Ascending aorta (tissue), 2 donors: ENCODE results near the gene SENP1. TPM values are rescaled to one million over a fixed set of nuclear protein-coding genes. Genes with fewer than 3 reads are reported as not detected.
"Not testable (repeated sequence)": the region's sequence is repeated elsewhere in the genome, so short reads cannot be mapped to it uniquely, and the experiment has no call there.

Source experiments
- DNase-seq, 2 donors: peaks; one replicate each; pipeline ENCODE4 v3.0.0-alpha.2; 2019; ENCODE audit warnings: low spot score in 2 of 2
- H3K27ac ChIP-seq, 2 donors: fragments of 200-600 bp; sonication (generic); one replicate each; pipeline ENCODE4 v1.5.1; 2016 to 2017; ENCODE audit warnings: mild to moderate bottlenecking in 1 of 2
- H3K27me3 ChIP-seq: fragments of 200-600 bp; sonication (generic); one replicate; pipeline ENCODE4 v1.5.1; 2017
- H3K36me3 ChIP-seq, 2 donors: fragments of 200-600 bp; sonication (generic); one replicate each; pipeline ENCODE4 v1.5.1; 2016
- H3K4me1 ChIP-seq, 2 donors: fragments of 200-600 bp; sonication (generic); one replicate each; pipeline ENCODE4 v1.5.1; 2016 to 2017; ENCODE audit warnings: mild to moderate bottlenecking in 1 of 2
- H3K4me3 ChIP-seq, 2 donors: fragments of 200-600 bp; sonication (generic); one replicate each; pipeline ENCODE4 v1.5.1; 2016 to 2017; ENCODE audit warnings: mild to moderate bottlenecking in 1 of 2
- H3K9me3 ChIP-seq, 2 donors: fragments of 200-600 bp; sonication (generic); one replicate each; pipeline ENCODE4 v1.5.1; 2016
- intact Hi-C: fragments of 100-400 bp; cut with DNase I; formaldehyde crosslinking; loops from one replicate; pipeline ENCODE4 v1.15.1; 2023
- total RNA-seq: library from RNA; depleted of rRNA; stranded (reverse); fragments of >200 nt; gene quantifications from one replicate; pipeline ENCODE4 v1.1.0, GENCODE V29; 2016
- TF ChIP-seq, protein P1 (sequence below), 3 experiments: fragments of 200-600 bp in 2 of 3; fragments of 450-650 bp in 1 of 3; sonication (generic) in 2 of 3; IDR thresholded peaks; one replicate each; pipeline ENCODE4 v1.5.1; 2016 to 2019; ENCODE audit warnings: antibody characterized with exemption in 3 of 3, mild to moderate bottlenecking in 1 of 3, moderate library complexity in 1 of 3

The SENP1 gene
- total RNA-seq, 1 donor from 2014 or later: 11.3 TPM

GRCh38 chr12:48121522-48121921 lies 15.6 kb upstream of the SENP1 start:
- Histone ChIP-seq H3K36me3 (peaks cover 4 to 27% of the 10 kb centered on the region in 2 donors), H3K27me3 (no peaks in the 10 kb centered on the region), H3K4me3 (no peak overlapping the region), H3K4me1 (peaks cover 2 to 5% of the 10 kb centered on the region in 2 donors), H3K27ac (no peak overlapping the region), H3K9me3 (no peaks in the 10 kb centered on the region)
- intact Hi-C loops: no loop called here
- TF ChIP-seq, protein P1, sequence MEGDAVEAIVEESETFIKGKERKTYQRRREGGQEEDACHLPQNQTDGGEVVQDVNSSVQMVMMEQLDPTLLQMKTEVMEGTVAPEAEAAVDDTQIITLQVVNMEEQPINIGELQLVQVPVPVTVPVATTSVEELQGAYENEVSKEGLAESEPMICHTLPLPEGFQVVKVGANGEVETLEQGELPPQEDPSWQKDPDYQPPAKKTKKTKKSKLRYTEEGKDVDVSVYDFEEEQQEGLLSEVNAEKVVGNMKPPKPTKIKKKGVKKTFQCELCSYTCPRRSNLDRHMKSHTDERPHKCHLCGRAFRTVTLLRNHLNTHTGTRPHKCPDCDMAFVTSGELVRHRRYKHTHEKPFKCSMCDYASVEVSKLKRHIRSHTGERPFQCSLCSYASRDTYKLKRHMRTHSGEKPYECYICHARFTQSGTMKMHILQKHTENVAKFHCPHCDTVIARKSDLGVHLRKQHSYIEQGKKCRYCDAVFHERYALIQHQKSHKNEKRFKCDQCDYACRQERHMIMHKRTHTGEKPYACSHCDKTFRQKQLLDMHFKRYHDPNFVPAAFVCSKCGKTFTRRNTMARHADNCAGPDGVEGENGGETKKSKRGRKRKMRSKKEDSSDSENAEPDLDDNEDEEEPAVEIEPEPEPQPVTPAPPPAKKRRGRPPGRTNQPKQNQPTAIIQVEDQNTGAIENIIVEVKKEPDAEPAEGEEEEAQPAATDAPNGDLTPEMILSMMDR (IDR thresholded peaks at IDR 0.05): no peak
- DNase-seq: no peak

DNA sequence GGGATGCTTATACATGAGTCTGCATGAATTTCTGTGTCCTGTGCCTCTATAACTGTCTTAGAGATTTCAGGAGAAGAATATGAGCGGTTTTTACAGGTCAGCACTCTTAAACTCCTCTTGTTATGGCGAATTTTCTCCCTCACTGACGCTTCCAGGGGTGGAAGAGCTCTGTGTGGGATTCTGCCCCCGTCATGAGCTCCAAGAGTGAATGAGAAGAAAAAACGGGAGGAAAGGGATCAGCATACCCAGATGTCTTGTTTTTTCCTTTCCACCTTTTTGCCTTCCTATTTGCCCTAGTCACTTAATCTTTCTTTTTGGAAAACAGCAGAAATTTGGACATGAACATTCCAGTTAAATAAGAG lies 13.9 kb upstream of the SENP1 start:
- TF ChIP-seq, protein P1 (IDR thresholded peaks at IDR 0.05): no peak
- intact Hi-C loops: loop anchor here (1.0 kb wide), 1 partner anchor 14 kb away; the partner anchor contains the start of gene SENP1

GRCh38 chr12:48119078-48119833 lies 13.4 kb upstream of the SENP1 start, which contains the start of gene PFKM:
PFKM (plus strand) TSS chr12:48119364; CDS start chr12:48122775, 3,411 bp downstream.
- DNase-seq: peak; percentile 39 to 93
- TF ChIP-seq, protein P1 (IDR thresholded peaks at IDR 0.05): no peak
- H3K27ac ChIP-seq: peak within 1 kb of the TSS; percentile 9 to 63

More for the DNA sequence above, 13.9 kb upstream of the SENP1 start:
- no peak for DNase-seq
- no peaks in the 10 kb centered on the region for H3K9me3 ChIP-seq
- H3K27ac ChIP-seq: peak overlapping the region; percentile 9 to 63
- peaks cover 2 to 5% of the 10 kb centered on the region in 2 donors for H3K4me1 ChIP-seq
- H3K27me3 ChIP-seq: no peaks in the 10 kb centered on the region
- peaks cover 4 to 17% of the 10 kb centered on the region in 2 donors for H3K36me3 ChIP-seq
- peak overlapping the region; percentile 63 to 79 for H3K4me3 ChIP-seq

GRCh38 chr12:48118284-48118871 lies 12.5 kb upstream of the SENP1 start:
- TF ChIP-seq, protein P1 (IDR thresholded peaks at IDR 0.05): no peak
- H3K36me3 ChIP-seq: peaks cover 0 to 9% of the 10 kb centered on the region in 2 donors
- H3K4me3 ChIP-seq: peak overlapping the region in 1 of 2 donors; percentile 79
- H3K9me3 ChIP-seq: no peaks in the 10 kb centered on the region
- H3K27me3 ChIP-seq: no peaks in the 10 kb centered on the region
- intact Hi-C loops: no loop called here
- H3K27ac ChIP-seq: peak overlapping the region; percentile 9 to 20
- DNase-seq: no peak
- peaks cover 2 to 5% of the 10 kb centered on the region in 2 donors for H3K4me1 ChIP-seq

More at GRCh38 chr12:48119078-48119833, 13.4 kb upstream of the SENP1 start, which contains the start of gene PFKM:
- Histone ChIP-seq H3K27me3 (no peaks in the 10 kb centered on the region), H3K4me3 (peak within 1 kb of the TSS; percentile 63 to 79), H3K36me3 (peaks cover 4 to 13% of the 10 kb centered on the region in 2 donors), H3K4me1 (peaks cover 2 to 5% of the 10 kb centered on the region in 2 donors), H3K9me3 (no peaks in the 10 kb centered on the region)
- intact Hi-C loops: loop anchor here (1.0 kb wide), 1 partner anchor 13 kb away; the partner anchor contains the start of gene SENP1

- intact Hi-C loops: no loop called here
- no peaks in the 10 kb centered on the region for H3K36me3 ChIP-seq
- H3K4me1 ChIP-seq: peaks cover under 1 to 5% of the 10 kb centered on the region in 2 donors
- no peak overlapping the region for H3K4me3 ChIP-seq
- H3K27me3 ChIP-seq: no peaks in the 10 kb centered on the region
- no peaks in the 10 kb centered on the region for H3K9me3 ChIP-seq
- no peak for DNase-seq
- H3K27ac ChIP-seq: no peak overlapping the region
- TF ChIP-seq, protein P1 (IDR thresholded peaks at IDR 0.05): no peak
Observed at GRCh38 chr12:48115957-48116356, 10.1 kb upstream of the SENP1 start.

DNA sequence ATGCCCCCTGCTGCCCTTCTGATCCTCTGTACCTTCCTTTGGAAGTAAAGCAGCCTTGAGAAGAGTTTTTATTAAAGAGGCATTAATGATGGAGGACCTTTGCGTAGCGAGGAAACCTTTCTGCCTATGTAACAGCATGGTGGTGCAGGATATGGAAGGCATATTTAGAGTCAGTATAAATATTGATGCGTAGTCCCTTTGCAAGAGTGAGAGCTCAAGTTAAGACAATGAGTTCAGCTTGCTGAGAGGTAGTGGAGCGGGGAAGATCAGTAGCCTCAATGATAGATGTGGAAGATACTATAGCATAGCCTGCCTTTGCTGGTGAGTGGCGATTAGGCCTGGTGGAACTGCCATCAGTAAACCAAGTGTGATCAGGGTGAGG lies 5.4 kb upstream of the SENP1 start:
- H3K4me1 ChIP-seq, H3K9me3 ChIP-seq, H3K27ac ChIP-seq, H3K36me3 ChIP-seq, intact Hi-C loops, H3K4me3 ChIP-seq, DNase-seq, H3K27me3 ChIP-seq: not testable (repeated sequence)
